ENCODE measurements around the gene PRAF2.

DNA sequence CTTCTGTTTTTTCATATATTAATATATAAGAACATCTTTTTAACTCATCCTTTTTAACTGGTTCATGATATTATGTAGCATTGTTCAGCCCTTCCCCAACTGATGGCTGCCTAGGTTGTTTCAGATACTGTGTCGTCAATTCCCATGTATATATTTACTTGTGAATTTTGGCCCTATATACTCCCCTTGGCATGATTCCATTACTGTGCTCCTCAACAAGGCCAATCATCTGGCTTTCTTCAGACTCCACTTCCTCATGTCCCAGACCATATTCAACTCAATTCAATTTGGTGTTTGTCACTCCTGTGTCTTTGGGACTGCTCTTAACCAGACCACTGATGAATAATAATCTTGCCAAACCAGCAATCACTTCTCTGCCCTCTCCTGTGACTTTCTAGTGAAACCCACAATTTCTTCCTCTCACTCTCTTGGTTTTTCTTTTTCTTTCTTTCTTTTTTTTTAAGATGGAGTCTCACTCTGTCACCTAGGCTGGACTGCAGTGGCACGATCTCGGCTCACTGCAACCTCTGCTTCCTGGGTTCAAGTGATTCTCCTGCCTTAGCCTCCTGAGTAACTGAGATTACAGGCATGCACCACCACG, 8.6 kb upstream of the PRAF2 start:
- TF ChIP-seq, protein P1, sequence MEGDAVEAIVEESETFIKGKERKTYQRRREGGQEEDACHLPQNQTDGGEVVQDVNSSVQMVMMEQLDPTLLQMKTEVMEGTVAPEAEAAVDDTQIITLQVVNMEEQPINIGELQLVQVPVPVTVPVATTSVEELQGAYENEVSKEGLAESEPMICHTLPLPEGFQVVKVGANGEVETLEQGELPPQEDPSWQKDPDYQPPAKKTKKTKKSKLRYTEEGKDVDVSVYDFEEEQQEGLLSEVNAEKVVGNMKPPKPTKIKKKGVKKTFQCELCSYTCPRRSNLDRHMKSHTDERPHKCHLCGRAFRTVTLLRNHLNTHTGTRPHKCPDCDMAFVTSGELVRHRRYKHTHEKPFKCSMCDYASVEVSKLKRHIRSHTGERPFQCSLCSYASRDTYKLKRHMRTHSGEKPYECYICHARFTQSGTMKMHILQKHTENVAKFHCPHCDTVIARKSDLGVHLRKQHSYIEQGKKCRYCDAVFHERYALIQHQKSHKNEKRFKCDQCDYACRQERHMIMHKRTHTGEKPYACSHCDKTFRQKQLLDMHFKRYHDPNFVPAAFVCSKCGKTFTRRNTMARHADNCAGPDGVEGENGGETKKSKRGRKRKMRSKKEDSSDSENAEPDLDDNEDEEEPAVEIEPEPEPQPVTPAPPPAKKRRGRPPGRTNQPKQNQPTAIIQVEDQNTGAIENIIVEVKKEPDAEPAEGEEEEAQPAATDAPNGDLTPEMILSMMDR (IDR thresholded peaks at IDR 0.05 in 4 of 5, conservative IDR thresholded peaks at IDR 0.05 in 1 of 5): no peak
- TF ChIP-seq POLR2A (IDR thresholded peaks at IDR 0.05): no peak

Data from gastrocnemius medialis (tissue), 4 donors.